ENCODE results near the gene FGF8. TPM values are rescaled to one million over a fixed set of nuclear protein-coding genes. Genes with fewer than 3 reads are reported as not detected.
"Not testable (repeated sequence)": the region's sequence is repeated elsewhere in the genome, so short reads cannot be mapped to it uniquely, and the experiment has no call there.

The FGF8 gene, protein sequence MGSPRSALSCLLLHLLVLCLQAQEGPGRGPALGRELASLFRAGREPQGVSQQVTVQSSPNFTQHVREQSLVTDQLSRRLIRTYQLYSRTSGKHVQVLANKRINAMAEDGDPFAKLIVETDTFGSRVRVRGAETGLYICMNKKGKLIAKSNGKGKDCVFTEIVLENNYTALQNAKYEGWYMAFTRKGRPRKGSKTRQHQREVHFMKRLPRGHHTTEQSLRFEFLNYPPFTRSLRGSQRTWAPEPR
- not detected for total RNA-seq
- long read RNA-seq, result 0 reads

DNA sequence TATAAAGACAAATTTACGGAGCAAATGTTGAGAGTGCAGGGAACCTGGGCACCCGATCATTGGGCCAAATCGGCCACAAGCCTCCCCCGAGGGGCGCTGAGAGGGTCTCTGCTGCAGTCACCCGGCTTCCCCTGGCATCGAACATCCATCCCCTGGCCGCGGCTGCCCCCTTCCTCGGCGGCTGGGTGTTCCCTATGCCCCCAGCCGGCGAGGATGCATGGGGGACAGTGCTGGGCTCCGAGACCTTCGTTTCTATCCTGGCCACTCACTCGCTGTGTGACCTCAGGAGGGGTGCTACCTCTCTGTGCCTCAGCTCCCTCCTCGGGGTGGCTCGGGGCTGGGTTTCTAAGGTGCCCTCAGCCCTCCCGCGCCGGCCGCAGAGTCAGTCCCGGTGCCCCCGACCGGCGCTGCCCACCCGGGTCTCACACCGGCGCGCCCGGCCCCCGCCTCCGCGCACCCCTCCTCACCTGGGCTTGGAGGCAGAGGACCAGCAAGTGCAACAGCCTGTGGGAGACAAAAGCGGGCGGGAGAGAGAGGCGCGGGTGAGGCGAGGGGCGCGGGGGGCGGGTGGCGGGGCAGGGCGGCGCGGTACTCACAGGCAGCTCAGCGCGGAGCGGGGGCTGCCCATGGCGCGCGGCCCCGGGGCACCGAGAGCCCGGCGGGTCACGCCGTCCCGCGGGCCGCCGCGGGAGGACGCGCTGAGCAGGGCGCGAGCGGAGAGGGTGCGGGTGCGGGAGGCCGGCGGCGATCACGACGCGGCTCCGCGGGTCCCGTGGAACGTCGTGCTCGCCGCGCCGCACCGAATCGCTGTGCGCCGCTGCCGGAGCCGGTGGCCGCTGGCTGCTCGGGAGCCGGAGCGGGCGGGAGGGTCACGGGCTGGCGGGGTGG, at the start of gene FGF8:
FGF8 (minus strand) TSS at position 842 of the 888 bp plus-strand sequence; CDS start at position 628, 214 bp downstream.
- no peak for DNase-seq (ENCODE audit: low spot score)
- intact Hi-C loops (cut with DNase I), result loop anchor here (5.0 kb wide), 1 partner anchor 563 kb away; no protein-coding TSS in a partner anchor

DNA sequence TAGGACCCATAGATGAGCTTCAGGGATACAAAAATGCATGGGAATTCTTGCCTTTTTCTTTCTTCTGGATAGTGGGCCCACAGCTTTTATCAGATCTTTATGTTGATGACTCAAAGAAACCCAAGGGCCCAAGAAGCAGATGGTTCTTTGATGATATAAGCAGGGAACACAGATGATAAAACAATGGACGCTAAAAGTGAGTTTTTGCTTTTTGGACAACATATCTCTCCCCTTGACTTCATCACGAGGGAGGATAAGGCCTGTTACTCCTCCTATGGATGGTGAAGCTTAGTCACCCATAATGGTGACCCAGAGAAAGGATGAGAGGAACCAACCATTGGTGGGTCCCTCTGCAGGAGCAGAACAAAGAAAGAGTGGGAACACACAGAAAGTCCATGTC, 48.8 kb upstream of the FGF8 start:
- DNase-seq (ENCODE audit: low spot score), result no peak
- intact Hi-C loops (cut with DNase I), result no loop called here

DNA sequence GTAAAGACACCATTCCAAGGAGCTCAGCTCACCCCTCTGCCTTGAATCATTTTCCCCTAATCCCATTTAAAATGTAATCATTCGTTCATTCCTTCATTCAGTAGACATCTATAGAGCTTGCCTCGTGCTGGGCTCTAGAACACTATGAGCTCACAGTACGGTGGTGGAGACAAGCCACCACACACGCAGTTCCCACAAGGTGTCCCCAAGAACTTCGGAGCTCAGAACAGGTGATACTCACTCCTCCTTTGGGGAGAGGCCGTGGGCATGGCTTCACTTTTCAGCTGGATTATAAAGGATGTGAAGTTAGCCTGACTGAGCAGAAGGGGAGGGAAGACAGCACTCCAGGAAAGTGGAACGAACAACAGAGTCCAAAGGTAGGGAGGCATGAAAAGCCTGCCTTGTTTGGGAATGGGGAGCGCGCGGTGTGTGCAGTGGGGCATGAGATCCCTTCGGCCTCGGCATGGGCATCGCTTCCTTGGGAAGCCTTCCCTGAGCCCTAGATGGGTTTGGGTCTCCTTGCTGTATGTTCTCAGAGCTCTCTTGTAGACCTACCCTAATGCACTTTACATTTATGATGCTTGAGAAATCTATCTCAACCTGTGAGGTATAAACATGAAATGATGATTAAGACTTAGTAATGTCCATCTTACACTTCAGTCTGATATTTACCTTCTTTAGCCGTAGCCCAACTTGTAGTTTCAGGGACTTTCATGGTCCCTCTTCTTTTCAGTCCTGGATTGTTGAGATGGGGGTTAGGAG, 43.1 kb upstream of the FGF8 start:
- intact Hi-C loops (cut with DNase I), result loop anchor here (2.0 kb wide), 1 partner anchor 36 kb away; the partner anchor contains the start of gene NPM3

DNA sequence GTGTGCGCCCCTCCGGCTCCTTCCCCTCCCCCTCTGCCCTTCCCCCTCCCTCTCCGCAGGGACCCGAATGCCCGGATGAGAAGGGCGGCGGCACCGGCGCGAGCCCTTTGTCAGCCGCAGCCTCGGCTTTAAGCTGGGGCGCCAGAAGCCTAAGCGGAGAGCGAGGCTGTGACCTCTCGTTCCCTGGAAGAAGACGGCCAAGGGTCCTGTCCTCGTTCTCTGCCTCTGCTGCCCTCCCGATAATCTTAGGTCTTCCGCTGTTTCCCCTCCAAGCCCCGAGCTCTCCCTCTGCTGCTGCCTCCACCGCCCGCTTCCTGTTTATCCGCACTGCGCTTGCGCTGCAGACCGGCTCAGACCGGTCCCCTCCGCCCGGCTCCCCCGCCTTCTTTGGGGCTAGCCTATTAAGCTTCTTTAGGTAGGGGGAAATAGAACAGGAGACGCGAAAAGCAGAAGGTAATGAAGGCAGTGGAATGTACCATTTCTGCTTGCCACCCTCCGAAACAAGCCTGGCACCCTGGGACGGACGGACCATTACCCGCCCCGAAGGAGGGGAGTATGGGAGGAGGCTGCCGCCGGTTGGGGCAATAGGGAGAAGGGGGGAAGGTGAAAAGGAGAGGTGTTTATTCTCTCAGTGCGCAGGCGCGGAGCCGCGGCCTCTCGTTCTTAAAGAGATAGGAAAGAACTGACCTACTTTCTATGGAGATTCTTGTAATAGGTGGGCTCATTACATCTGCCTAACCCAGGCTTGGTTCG, 42.4 kb upstream of the FGF8 start, which contains the start of gene OGA:
OGA (minus strand) TSS at position 326 of the 753 bp plus-strand sequence. CDS start 422 bp downstream, outside the sequence.
- peak; percentile 99 for DNase-seq (ENCODE audit: low spot score)
- intact Hi-C loops (cut with DNase I), result loop anchor here (2.0 kb wide), 1 partner anchor 35 kb away; the partner anchor contains the start of gene NPM3

More for the DNA sequence above, 43.1 kb upstream of the FGF8 start:
- no peak for DNase-seq (ENCODE audit: low spot score)

DNA sequence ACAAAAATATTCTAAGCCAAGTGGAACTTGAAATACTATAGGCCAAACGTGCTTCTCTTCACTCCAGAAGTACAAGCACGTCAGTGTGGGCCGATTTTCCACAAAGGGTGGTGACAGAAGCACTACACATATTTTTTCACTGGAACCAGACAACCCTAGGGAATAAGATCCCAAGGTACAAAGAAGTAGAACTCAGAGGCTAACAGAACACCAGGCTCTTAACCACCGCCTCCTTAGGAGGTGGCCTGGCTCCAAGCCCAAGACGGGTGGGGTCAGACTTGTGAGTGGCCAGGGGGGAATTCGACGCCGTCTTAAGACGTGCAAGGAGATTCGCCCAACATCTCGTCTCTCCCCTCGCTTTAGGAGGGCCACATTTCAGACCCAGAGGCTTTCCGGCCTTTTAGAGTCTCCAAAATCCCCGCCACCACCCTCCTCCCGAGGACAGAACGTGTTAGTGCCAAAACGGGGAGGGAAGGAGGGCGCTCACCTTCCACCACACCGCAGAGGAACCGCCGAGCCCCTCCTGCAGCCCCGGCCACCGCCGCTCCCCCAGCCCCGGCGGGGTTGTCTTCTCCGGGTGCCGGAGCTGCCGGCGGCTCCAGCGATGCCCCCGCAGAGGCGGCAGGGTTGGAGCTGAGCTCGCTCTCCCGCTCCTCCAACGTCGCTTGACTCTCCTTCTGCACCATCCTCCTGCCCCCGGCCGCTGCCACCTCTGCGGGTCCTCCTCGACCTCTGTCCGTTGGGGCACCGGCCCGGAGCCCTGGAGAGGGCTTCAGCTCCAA, 41.6 kb upstream of the FGF8 start:
- intact Hi-C loops (cut with DNase I), result loop anchor here (2.0 kb wide), 1 partner anchor 35 kb away; the partner anchor contains the start of gene NPM3
- DNase-seq (ENCODE audit: low spot score), result peak; percentile 89

DNA sequence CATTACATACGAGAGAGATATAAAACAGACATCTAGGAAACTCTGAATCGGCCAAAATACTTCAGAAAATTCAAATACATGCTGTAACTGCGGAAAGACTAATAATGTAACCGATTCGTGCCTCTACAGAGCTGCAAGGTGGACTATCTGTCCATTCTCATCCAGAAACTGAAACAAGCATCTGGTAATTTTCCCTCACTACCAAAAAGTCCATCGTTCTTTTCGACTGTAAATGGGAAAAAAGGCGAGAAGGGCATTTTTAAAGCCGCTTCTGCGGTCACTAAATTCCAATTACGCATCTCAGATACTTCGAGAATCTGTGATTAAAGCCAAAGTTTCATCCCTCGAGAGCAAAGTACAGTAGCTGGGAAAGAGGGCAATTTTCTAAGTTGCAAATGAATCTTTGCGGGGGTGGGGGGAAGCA, 41.0 kb upstream of the FGF8 start:
- no peak for DNase-seq (ENCODE audit: low spot score)
- intact Hi-C loops (cut with DNase I), result no loop called here

DNA sequence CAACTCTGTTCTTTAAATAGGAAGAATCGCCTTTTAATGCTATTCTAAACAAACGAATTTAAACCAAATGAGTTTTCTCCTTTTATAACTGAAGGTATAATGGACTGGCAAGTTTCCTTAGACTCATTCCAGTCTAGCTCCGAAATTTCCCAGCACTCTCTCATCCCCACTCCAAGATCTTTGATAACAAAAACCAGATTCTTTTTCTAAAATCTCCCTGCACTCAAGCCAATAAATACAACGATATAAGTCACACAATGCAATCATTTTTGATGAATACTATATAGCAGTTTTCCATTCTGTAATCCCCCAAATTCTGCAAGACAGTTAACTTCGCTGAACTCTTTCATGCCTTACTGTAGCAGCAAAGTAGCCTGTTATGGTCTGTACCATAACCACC, 40.5 kb upstream of the FGF8 start:
- intact Hi-C loops (cut with DNase I), result no loop called here
- DNase-seq (ENCODE audit: low spot score), result no peak

DNA sequence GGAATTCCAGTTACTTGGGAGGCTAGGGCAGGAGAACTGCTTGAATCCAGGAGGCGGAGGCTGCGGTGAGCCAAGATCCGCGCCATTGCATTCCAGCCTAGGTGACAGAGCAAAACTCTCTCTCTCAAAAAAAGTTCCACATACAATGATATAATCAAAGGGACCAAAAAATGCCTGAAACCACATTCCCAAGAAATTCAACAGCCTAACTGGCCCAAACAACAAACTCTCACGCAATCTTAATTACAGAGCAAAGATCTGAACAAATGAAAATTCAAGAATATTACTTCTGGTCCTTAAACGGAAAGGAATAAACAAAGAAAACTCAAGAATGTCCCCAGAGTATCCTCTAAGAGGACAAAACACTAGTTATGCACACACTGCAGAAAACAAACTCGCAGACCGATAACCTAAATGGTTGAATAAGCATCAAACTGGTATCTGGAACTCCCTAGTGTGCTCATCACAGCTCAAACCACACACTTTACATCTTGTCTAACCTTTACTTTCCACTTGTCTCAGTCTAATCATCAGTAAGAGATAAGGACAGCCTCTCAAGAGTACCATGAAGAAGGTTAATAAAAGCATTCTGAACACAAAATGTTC, 38.7 kb upstream of the FGF8 start:
- intact Hi-C loops (cut with DNase I), result no loop called here
- DNase-seq (ENCODE audit: low spot score), result no peak

DNA sequence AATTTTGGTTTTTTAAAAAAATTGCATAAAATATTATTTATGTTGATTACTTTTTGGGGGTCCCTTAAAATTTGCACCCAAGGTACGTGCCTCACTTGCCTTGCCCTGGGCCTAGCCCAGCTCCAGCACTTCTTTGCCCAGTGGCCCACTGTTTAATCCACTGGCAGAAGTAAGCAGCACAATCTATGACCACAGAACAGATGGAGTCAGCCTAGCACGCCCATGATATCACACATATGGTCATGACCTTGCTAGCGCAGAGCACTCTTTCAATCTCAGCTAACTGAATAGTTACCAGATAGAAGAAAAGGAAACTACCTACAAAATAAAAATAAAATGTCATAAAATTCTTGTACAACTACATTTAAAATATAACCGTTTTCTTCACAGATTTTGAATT, 36.7 kb upstream of the FGF8 start:
- intact Hi-C loops (cut with DNase I), result no loop called here
- DNase-seq (ENCODE audit: low spot score), result no peak

DNA sequence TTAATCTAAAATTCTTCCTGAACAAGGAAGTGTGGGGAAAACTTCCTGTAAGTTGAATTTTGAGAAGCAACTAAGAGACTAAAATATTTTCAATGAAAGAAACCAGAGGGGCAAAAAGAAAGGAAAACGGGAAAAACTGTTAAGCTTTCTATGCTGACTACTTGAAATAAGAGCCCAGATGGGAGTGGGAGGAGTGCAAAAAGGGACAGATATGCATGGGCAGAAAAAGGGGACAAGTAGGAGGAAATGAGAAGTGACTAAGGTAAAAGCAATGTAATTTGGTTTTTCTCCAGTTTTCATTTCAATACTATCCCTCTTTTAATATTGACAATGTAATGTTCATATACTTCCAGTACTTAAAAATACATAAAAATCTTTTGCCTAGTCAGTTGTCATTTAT, 31.2 kb upstream of the FGF8 start:
- intact Hi-C loops (cut with DNase I), result no loop called here
- DNase-seq (ENCODE audit: low spot score), result no peak

DNA sequence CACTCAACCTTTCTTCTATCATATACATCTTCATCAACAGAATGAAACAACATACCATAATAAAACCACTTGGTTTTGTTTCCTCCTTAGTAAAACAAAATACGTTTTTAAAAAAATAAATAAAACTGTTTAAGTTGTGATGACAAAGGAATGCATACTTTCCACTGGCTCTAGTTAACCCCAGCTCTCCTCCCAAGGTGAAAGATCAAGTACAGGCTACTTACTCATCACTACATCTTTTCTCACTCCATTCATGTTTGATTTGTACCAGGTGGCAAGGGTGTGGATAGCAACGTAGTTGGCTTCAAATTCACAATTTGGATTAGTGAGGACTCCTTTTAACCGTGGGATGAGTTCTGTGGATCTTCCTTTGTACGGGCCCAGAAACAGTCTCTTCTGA, 27.6 kb upstream of the FGF8 start:
- intact Hi-C loops (cut with DNase I), result no loop called here
- DNase-seq (ENCODE audit: low spot score), result no peak

DNA sequence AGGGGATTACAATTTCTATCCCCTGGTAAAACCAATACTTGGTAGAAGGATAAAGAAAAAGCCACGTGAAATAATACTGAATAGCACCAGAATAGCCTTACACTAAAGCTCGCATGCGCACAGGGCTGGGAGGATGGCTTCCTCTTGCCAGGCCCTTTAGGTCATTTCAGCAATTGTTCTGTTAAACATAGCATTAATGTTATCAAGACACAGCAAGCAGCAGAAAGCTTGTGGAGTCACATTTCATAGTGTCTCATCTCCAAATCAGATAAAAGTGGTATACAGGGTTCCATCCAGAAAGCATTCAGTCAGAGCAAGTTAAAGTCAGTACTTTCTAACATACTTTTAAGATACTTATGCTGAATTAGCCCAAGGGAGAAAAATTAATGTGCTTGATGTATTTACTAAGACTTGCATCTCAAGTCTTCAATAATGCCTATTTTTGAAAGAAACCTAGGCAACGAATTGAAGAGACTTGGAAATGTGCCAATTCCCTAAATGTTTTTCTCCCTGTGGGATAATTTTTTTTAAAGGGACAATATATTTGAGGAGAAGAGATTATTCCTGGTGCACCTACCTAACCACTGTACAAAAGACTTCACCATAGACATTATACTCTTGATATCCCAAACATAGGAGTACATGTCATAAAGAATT, 21.6 kb upstream of the FGF8 start:
- intact Hi-C loops (cut with DNase I), result no loop called here
- no peak for DNase-seq (ENCODE audit: low spot score)

DNA sequence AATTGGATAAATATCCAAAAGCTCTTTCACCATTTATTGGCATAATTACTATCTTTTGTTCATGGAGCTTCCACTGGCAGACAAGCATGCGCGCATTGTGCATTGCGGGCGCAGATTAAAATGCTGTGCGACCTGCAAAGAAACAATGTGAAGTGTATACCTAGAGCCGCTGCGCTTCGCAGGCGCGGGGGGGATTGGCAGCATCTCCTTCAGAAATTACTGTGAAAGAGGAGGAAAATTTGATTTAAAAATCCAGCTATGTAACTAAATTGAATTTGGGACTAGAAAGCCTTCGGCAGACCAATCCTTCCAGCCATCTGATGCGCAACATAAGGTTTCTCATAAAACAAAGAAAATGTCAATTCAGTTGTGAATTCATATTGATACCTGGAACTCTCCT, 17.6 kb upstream of the FGF8 start:
- DNase-seq (ENCODE audit: low spot score), result no peak
- intact Hi-C loops (cut with DNase I), result no loop called here

DNA sequence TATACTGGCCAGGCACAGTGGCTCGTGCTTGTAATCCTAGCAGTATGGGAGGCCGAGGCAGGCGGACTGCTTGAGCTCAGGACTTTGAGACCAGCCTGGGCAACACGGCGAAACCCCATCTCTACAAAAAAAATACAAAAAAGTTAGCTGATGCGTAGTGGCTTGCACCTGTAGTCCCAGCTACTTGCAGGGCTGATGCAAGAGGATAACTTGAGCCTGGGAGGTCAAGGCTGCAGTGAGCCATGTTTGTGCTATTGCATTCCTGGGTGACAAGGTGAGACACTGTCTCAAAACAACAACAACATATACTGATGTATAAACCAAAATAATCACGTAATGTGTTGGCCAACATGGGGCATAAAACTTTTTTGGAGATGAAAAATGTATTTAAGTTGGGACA, 13.8 kb upstream of the FGF8 start:
- no peak for DNase-seq (ENCODE audit: low spot score)
- intact Hi-C loops (cut with DNase I), result no loop called here

DNA sequence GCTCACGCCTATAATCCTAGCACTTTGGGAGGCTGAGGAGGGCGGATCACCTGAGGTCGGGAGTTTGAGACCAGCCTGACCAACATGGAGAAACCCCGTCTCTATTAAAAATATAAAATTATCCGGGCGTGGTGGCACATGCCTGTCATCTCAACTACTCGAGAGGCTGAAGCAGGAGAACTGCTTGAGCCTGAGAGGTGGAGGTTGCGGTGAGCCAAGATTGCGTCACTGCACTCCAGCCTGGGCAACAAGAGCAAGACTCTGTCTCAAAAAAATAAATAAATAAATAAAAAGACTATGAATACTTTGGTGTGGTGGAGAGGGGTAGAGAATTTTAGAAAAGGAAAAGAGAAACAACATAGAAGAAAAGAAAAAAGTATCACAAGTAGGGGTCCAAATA, 13.3 kb upstream of the FGF8 start:
- intact Hi-C loops (cut with DNase I); DNase-seq (ENCODE audit: low spot score): not testable (repeated sequence)

DNA sequence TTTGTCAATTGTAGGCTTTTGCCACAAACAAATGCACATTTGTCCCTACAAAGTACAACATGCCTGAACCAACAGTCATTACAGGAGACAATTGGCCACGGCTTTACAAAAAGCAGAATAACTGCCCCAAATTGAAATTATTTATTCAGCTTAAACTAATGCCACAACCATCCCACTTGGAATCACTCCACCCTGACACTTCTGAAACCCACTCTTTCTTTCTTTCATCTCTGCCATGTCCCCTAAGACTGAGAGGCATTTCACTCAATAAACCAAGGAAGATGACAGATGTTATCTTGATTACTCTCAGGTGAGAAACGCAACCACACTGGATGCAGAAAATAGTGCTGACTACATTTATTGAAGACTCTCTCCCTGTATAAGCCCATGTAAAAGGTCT, 9.9 kb upstream of the FGF8 start:
- no peak for DNase-seq (ENCODE audit: low spot score)
- intact Hi-C loops (cut with DNase I), result no loop called here

DNA sequence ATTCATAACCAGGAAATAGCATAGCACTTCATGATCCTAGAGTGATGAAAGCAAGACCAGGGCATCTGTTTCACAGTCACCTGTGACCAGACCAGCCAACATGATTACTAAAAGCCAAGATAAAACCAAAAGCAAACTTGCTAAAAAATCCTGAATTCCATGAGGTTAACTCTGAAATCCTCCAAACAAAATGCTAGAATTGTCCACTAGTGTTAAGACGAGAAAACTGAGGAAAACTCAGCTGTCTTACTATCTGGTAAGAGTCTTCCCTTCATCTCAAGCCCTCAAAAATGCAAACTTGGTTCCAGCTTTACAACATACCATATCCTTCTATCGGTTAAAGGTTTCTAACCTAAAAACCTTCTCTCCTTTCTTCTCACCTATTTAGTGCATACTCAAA, 8.6 kb upstream of the FGF8 start:
- no peak for DNase-seq (ENCODE audit: low spot score)
- intact Hi-C loops (cut with DNase I), result no loop called here
